OCI-LY1 (cell line): Measurements from ENCODE around the gene PLEKHA6.

Source experiments
- H2AFZ ChIP-seq: fragments of 200-600 bp; sonication (generic), shearing (Covaris generic); 2 replicates; pipeline ENCODE4 v1.6.0; 2014; ENCODE audit warnings: antibody characterized with exemption, mild to moderate bottlenecking, low read length
- H3F3A ChIP-seq: fragments of 200-600 bp; sonication (generic), shearing (Covaris generic); 2 replicates; pipeline ENCODE4 v1.6.0; 2014; ENCODE audit warnings: mild to moderate bottlenecking, antibody characterized with exemption, low read length, moderate library complexity; ENCODE audit not compliant: insufficient read depth
- H3K27ac ChIP-seq: fragments of 200-600 bp; sonication (generic); 2 replicates; pipeline ENCODE4 v1.5.1; 2014; ENCODE audit warnings: low read length, mixed run types, mild to moderate bottlenecking, low read depth; ENCODE audit not compliant: poor library complexity, severe bottlenecking
- H3K27me3 ChIP-seq: fragments of 200-600 bp; sonication (generic); 2 replicates; pipeline ENCODE4 v1.6.0; 2014; ENCODE audit warnings: antibody characterized with exemption, mild to moderate bottlenecking, low read length, moderate library complexity; ENCODE audit not compliant: insufficient read depth
- H3K36me3 ChIP-seq: fragments of 200-600 bp; sonication (generic); 2 replicates; pipeline ENCODE4 v1.6.1; 2014; ENCODE audit warnings: mild to moderate bottlenecking, antibody characterized with exemption, low read length, moderate library complexity, mixed read lengths; ENCODE audit not compliant: insufficient read depth
- H3K4me1 ChIP-seq: fragments of 200-600 bp; sonication (generic); 2 replicates; pipeline ENCODE4 v1.5.1; 2014; ENCODE audit warnings: mild to moderate bottlenecking, low read length, moderate library complexity; ENCODE audit not compliant: insufficient read depth, severe bottlenecking
- H3K4me2 ChIP-seq: fragments of 200-600 bp; sonication (generic), shearing (Covaris generic); 2 replicates; pipeline ENCODE4 v1.6.1; 2014; ENCODE audit warnings: low read length
- H3K4me3 ChIP-seq: fragments of 200-600 bp; sonication (generic); 2 replicates; pipeline ENCODE4 v1.5.1; 2014; ENCODE audit warnings: low read length, low read depth, mild to moderate bottlenecking, mixed read lengths; ENCODE audit not compliant: poor library complexity, severe bottlenecking
- H3K79me2 ChIP-seq: fragments of 200-600 bp; shearing (Covaris generic); 2 replicates; pipeline ENCODE4 v1.6.1; 2016; ENCODE audit warnings: mixed run types, low read length, mixed read lengths; ENCODE audit not compliant: insufficient read depth
- H3K9ac ChIP-seq: fragments of 200-600 bp; sonication (generic), shearing (Covaris generic); 2 replicates; pipeline ENCODE4 v1.6.1; 2014; ENCODE audit warnings: mild to moderate bottlenecking, low read length, mixed read lengths
- H3K9me2 ChIP-seq: fragments of 200-600 bp; sonication (generic), shearing (Covaris generic); 2 replicates; pipeline ENCODE4 v1.6.1; 2014; ENCODE audit warnings: low read depth, mild to moderate bottlenecking, low read length, mixed read lengths
- H3K9me3 ChIP-seq: fragments of 200-600 bp; shearing (Covaris generic); 2 replicates; pipeline ENCODE4 v1.6.1; 2014; ENCODE audit warnings: low read length, mixed read lengths
- H4K20me1 ChIP-seq: fragments of 200-600 bp; sonication (generic), shearing (Covaris generic); 2 replicates; pipeline ENCODE4 v1.6.0; 2016; ENCODE audit warnings: mild to moderate bottlenecking, low read length; ENCODE audit not compliant: insufficient read depth
- CTCF ChIP-seq: fragments of 200-600 bp; sonication (generic), shearing (Covaris generic); IDR thresholded peaks from 2 replicates; pipeline ENCODE4 v1.5.1; 2017; ENCODE audit warnings: mild to moderate bottlenecking, antibody characterized with exemption, low read length, moderate library complexity, mixed read lengths
- EZH2 ChIP-seq: fragments of 200-600 bp; sonication (generic), shearing (Covaris generic); IDR thresholded peaks from 2 replicates; pipeline ENCODE4 v1.8.0; 2017; ENCODE audit warnings: borderline replicate concordance, mixed run types, mild to moderate bottlenecking, antibody characterized with exemption, low read length, moderate library complexity, mixed read lengths

PLEKHA6 gene

DNA sequence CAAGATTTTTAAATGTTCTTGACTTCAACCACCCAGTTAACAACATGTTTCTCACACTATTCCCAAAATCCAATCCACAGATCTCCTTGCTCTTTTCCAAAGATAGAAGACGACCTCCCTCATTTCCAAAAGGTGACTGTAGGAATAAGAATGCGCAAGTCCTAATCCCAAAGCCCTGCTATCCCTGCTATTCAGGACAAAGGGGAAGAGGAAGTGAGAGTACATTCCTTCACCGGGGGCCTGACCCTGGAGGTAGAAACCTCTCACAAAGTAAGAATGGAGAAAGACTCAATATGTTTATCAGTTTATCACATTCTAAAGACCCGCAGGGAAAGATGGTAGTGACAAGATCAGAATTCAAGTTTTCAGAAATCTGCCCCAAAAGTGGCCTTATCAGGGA is 55.7 kb downstream of the PLEKHA6 start:
- no peaks in the 10 kb centered on the region for H3F3A ChIP-seq
- H3K27ac ChIP-seq = no peak overlapping the region
- H3K27me3 ChIP-seq = 0 out of 2 replicates have a peak, but pooled peaks cover 4% of the 10 kb centered on the region
- TF ChIP-seq CTCF = no peak
- TF ChIP-seq EZH2 = no peak
- no peak overlapping the region for H2AFZ ChIP-seq
- H3K36me3 ChIP-seq = no peaks in the 10 kb centered on the region
- H3K9me2 ChIP-seq = no peaks in the 10 kb centered on the region
- H3K4me1 ChIP-seq = no peaks in the 10 kb centered on the region
- no peak overlapping the region for H3K9ac ChIP-seq
- H4K20me1 ChIP-seq = no peaks in the 10 kb centered on the region
- H3K4me3 ChIP-seq = no peak overlapping the region
- H3K79me2 ChIP-seq = no peaks in the 10 kb centered on the region
- H3K9me3 ChIP-seq = no peaks in the 10 kb centered on the region
- no peak overlapping the region for H3K4me2 ChIP-seq

DNA sequence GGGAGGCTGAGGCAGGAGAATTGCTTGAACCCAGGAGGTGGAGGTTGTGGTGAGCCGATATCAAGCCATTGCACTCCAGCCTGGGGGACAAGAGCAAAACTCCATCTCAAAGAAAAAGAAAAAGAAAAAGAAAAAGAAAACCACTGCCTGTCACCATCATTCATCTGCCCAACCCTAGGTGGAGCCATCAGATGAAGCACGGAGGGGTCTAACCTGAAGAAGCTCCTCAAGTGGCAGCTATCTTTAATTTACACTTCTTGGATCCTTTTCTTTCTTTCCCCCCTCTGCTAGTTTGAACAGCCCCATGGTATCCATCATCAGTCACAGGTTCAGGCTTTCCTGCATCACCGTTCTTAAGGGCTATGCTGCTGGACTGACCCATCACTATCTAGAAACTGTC is 57.0 kb downstream of the PLEKHA6 start:
- no peaks in the 10 kb centered on the region for H3K9me2 ChIP-seq
- no peaks in the 10 kb centered on the region for H3F3A ChIP-seq
- TF ChIP-seq EZH2 (no peak), CTCF (no peak)
- no peak overlapping the region for H3K9ac ChIP-seq
- no peaks in the 10 kb centered on the region for H3K9me3 ChIP-seq
- H4K20me1 ChIP-seq = no peaks in the 10 kb centered on the region
- H3K79me2 ChIP-seq = no peaks in the 10 kb centered on the region
- no peaks in the 10 kb centered on the region for H3K4me1 ChIP-seq
- H3K4me3 ChIP-seq = no peak overlapping the region
- H3K36me3 ChIP-seq = no peaks in the 10 kb centered on the region
- 0 out of 2 replicates have a peak, but pooled peaks cover 4% of the 10 kb centered on the region for H3K27me3 ChIP-seq
- H3K27ac ChIP-seq = no peak overlapping the region
- no peak overlapping the region for H3K4me2 ChIP-seq
- no peak overlapping the region for H2AFZ ChIP-seq

DNA sequence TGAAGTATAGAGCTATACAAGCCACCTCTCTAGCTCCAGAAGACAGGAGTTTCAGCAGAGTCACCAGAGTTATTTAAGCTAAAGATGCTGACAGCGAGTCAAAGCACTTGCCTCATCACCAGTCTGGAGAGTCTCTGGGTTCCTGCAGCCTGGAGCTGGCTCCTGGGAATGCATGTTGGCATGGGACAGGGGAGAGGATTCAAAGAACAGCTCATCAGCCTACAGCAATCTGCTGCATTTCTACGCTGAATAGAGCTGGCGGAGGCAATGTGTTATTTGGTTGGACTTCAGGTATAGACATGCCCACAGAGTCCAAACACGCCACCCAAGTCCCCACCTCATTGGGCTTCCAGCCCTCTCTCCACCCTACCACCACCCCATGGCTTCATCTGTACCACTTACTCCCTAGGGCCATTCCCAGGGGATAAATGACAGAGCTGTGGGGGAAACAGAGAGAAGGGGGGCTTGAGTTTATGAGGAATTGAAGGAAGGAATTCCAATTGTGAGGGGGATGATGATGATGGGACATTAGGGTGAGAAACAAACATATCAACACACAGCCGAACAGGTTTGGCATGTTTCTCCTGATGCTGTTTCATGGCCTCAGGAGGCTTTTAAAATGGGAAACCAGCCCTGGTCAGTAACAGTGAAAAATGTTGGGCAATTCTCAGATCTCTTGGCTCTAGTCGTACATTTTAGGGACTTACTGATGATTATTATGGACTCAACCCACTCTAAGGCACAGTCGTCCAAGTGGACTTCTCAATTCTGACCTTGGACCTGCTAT is 58.4 kb downstream of the PLEKHA6 start:
- peaks cover 2% of the 10 kb centered on the region; the same call in 1 of the 2 replicates for H3K27me3 ChIP-seq
- H3K27ac ChIP-seq = no peak overlapping the region
- no peaks in the 10 kb centered on the region for H3K9me2 ChIP-seq
- H3K9me3 ChIP-seq = no peaks in the 10 kb centered on the region
- no peak overlapping the region for H3K4me3 ChIP-seq
- no peaks in the 10 kb centered on the region for H4K20me1 ChIP-seq
- no peak overlapping the region for H2AFZ ChIP-seq
- no peaks in the 10 kb centered on the region for H3F3A ChIP-seq
- no peak overlapping the region for H3K4me2 ChIP-seq
- H3K4me1 ChIP-seq = no peaks in the 10 kb centered on the region
- no peaks in the 10 kb centered on the region for H3K36me3 ChIP-seq
- TF ChIP-seq EZH2 (no peak), CTCF (no peak)
- H3K9ac ChIP-seq = no peak overlapping the region
- no peaks in the 10 kb centered on the region for H3K79me2 ChIP-seq
